Caki2 (cell line): ENCODE results near the gene MYO5A. TPM values are rescaled to one million over a fixed set of nuclear protein-coding genes. Genes with fewer than 3 reads are reported as not detected.
A peak's percentile ranks its signal among the peaks of the same experiment; 100 is the strongest.
"Not testable (repeated sequence)": the region's sequence is repeated elsewhere in the genome, so short reads cannot be mapped to it uniquely, and the experiment has no call there.

Source experiments
- DNase-seq: peaks from one replicate; pipeline ENCODE4 v3.0.0-alpha.2; 2015; ENCODE audit warnings: low read depth
- in situ Hi-C: cut with HindIII; loops from 2 replicates; pipeline ENCODE4 v1.10.0; 2016; ENCODE audit warnings: low sequenced_read_pairs, low pct_unique_long_range_greater_than_20kb, mixed read lengths
- total RNA-seq: library from RNA; depleted of rRNA; stranded (reverse); fragments of >200 nt; shearing (Covaris generic); gene quantifications from 2 replicates; pipeline ENCODE4 v1.2.3, GENCODE V29; 2014; ENCODE audit warnings: low replicate concordance; rRNA removed

The MYO5A gene
- total RNA-seq, result 3.1 and 3.9 TPM in 2 replicates

DNA sequence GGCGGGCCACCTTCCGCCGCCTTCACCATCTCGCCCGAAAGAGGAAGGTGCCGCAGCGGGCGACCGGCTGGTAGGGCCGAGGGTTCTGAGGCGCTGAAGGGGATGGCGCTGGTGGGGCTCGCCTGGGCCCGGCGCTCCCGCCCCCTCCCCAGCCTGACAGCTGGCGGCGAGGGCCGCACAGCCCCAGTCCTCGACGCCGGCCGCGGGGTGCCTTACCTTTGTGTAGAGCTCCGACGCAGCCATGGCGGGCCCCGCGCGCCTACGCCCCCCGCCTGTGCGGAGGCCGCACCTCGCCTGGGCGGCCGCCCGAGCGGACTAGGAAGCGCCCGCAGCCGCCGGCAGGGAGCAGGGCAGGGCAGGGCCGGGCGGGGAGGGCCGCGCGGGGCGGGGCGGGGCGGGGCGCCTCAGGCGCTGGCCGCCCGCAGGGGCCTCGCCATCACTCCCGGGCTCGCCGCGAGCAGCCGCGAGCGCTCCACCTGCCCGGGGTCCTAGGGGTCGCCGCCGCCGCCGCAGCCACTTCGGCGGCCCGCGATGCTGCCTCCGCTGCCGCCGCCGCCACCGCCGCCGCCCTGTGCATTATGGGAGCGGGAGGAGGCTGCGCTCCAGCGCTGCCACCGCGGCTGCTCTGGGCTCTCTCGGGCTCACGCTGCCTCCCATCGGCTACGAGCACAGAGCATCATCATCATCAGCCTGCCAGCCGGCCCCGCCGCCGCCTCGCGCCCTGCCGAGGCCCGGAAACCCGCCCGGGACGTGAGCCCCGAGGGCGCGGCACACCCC, at the start of gene MYO5A:
Gene MYO5A (minus strand): TSS at position 317 of the 777 bp plus-strand sequence. CDS start 74 bp downstream, at position 243.
- peak; percentile 69 for DNase-seq
- in situ Hi-C loops, result no loop called here

DNA sequence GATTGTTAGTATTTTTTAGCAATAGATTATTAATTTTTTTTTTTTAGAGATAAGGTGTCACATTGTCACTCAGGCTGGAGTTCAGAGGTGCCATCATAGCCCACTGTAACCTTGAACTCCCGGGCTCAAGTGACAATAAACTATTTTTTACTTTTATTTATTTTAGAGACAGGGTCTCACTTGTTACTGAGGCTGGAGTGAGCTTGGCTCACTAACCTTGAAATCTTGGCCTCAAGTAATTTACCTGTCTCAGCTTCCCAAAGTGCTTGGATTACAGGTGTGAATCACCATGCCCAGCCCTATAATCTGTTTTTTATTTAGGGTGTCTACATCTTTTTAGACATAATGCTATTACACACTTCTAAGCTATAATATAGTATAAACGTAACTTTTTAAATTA, 48.0 kb upstream of the MYO5A start:
- no peak for DNase-seq
- in situ Hi-C loops, result no loop called here

DNA sequence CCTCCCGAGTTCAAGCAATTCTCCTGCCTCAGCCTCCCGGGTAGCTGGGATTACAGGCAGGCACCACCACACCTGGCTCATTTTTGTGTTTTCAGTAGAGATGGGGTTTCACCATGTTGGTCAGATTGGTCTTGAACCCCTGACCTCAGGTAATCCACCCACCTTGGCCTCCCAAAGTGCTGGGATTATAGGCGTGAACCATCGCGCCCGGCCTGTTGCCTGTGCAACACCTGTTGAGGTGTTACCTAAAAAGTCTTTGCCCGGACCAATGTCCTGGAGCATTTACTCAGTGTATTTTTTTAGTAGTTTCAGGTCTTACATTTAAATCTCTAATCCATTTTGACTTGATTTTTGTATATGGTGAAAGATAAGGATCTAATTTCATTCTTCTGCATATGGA, 46.9 kb upstream of the MYO5A start:
- in situ Hi-C loops, result not testable (repeated sequence)

DNA sequence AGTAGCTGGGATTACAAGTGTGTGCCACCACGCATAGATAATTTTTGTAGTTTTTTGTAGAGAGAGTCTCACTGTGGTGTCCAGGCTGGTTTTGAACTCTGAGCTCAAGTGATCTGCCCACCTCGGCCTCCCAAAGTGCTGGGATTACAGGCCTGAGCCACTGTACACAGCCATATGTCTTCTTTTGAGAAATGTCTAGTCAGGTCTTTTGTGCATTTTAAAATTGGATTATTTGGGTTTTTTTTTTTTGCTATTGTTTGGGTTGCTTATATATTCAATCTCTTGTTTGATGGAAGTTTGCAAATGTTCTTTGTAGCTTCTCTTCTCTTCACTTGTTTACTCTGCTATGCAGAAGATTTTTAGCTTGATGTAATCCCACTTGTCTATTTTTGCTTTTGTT, 46.4 kb upstream of the MYO5A start:
- in situ Hi-C loops, result no loop called here
- DNase-seq, result no peak

More for the DNA sequence above, 46.9 kb upstream of the MYO5A start:
- not testable (repeated sequence) for DNase-seq

DNA sequence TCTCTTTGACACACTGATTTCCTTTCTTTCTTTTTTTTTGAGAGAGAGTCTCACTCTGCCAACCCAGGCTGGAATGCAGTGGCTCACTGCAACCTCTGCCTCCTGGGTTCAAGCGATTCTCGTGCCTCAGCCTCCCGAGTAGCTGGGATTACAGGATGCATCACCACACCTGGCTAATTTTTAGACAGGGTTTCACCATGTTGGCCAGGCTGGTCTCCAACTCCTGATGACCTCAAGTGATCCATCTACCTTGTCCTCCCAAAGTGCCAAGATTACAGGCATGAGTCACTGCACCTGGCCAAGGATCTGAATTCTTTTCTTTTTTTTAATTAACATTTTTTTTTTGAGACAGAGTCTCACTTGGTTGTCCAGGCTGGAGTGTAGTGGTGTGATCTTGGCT, 45.9 kb upstream of the MYO5A start:
- in situ Hi-C loops, DNase-seq: not testable (repeated sequence)

DNA sequence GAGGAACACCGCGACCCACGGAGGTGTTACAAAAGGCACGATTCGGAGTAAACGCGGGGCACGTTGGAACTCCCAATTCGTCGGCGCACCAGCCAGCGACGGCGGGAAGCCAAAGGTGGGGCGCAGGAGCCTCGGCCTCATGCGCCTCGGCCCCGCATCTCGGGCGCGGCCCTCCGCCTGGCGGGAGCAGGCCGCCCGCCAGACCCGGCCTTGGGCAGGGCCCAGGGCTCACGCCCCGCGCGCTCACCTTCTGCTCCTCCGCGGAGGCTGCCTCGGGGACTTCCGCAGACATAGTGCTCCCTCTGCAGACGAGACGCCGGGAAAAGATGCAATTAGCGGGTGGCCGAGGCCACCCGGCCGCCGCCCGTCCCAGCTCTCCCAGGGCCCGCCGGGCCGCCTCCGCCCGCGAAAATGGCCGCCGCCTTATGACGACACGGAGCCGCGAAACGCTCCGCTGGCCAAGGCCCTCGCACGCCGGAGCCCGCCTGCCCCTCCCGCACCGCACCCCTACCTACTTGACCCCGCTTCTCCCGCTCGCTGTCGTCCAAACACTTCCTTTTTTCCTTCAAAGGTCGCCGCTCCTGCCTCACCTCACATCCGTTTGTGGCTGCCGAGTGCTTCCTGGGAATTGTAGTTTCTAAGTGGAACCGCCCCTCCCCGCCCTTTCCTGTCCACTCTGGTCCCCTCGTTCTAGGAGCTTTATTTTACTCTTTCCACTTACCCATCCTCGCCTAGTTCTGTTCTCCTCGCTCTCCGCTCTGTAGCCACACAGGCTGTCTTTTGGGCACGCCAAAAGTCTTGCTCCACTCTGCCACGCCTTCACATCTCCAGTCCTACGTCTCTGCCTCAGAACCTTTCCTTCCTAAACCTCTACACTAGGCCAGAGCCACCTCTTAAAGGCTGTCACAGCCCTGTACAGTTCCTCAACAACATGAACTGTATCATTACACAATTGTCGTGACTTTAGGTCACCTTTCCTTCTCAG, 40.2 kb upstream of the MYO5A start, which contains the start of gene ARPP19:
Gene ARPP19 (minus strand): TSS at position 430 of the 985 bp plus-strand sequence. CDS start 138 bp downstream, at position 292.
- in situ Hi-C loops, result no loop called here
- DNase-seq, result peak; percentile 96

DNA sequence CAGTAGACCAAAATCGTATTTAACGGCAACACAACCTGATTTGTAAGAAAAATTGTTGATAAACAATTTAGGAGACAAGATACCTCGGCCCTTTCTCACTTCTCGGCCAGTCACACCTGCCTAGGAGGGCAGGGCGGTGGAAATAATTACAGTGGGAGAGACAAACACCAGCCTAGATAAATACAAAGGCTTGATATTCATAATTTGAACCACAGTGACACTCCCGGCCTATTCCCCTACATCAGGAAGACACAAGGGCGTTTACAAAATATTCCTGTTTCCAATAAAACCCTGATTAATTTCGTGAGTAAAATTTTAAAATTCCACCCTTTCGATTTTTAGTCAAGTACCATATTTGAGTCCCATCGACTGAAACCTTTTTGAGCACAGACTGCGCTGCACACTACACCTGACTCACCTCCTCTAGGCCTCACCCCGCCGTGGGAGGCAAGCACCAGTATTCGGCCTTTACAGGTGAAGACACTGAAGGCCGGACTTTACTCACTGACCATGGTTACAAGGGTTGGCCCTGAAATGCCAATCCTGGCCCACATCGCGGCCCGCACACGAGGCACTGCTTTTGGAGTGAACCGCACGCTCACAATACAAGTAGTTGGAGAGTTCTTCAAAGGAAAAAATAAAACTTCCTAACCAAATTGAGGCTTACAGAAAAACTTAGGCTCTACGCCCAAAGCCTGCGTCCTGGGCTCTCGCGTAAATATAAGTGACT, 39.4 kb upstream of the MYO5A start:
- DNase-seq, result no peak

DNA sequence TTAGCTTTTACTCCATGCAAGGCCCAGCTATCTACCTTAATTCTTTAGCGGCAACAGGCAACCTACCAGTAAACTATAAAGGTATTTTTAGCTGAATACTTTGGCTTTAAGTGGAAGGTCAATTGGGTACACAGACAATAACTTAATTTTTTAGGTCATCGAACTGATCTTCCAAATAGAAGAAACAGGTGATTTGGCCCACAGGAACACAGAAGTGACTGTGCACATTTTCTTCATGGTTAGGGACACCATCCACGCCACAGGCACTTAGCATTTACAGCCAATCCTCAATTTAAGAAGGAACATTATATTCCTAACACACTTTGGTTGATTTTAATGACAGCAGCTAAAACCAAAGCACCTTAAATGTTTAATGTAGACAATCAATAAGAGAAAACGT, 38.2 kb upstream of the MYO5A start:
- in situ Hi-C loops, result no loop called here
- DNase-seq, result peak; percentile 28

More for the DNA sequence above, 39.4 kb upstream of the MYO5A start:
- in situ Hi-C loops, result no loop called here

DNA sequence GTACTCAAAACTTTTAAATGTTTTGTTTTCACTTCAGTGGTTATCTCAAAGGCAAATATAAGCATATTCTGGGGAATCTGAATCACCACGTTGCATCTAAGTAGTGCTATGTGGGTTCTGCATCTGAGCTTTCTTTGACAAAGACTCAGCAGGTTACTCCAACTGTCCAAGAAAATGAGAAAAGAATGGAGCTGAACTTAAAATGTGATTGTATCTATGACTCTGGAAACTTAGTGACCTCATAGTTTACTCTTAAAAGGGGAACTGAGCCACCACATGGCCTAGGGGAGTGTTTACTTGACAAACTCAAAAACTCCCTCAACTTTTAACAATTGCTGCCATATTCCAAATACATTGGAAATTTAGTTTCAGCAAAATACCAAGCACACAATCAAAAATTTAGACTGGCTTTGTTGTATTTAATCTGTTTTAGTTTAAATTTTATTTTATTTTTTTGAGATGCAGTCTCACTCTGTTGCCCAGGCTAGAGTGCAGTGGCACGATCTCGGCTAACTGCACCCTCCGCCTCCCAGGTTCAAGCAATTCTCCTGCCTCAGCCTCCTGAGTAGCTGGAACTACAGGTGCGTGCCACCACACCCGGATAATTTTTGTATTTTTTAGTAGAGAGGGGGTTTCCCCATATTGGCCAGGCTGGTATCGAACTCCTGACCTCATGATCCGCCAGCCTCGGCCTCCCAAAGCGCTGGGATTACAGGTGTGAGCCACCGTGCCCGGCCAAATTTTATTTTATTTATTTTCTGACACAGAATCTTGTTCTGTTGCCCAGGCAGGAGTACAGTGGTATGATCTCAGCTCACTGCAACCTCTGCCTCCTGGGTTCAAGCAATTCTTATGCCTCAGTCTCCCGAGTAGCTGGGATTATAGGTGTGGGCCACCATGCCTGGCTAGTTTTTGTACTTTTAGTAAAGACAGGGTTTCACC, 37.0 kb upstream of the MYO5A start:
- DNase-seq, in situ Hi-C loops: not testable (repeated sequence)

DNA sequence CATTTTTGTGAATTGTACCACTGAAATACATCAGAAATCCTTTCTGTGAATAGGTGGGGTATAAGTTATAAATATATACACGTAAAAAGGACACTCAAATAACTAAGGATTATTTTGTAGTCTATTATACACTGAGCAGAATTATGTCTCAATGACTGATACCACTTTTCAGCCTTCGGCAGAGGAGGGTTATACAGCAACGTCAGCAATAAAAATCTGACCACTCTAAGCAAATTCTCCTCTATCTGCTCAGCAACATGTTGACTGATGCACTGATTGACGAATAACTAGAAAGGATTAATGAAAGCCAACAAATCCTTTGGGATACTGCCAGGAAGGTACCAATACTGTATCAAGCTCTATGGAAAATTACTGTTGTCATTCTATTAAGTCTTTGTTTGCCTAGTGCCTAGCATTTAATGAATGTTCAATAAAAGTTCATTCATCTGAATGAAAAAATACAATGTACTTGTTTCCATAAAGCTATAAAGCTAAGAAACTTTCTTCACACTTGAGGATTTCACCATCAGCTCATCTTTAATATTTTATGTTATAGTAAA, 34.9 kb upstream of the MYO5A start:
- no peak for DNase-seq
- in situ Hi-C loops, result no loop called here

DNA sequence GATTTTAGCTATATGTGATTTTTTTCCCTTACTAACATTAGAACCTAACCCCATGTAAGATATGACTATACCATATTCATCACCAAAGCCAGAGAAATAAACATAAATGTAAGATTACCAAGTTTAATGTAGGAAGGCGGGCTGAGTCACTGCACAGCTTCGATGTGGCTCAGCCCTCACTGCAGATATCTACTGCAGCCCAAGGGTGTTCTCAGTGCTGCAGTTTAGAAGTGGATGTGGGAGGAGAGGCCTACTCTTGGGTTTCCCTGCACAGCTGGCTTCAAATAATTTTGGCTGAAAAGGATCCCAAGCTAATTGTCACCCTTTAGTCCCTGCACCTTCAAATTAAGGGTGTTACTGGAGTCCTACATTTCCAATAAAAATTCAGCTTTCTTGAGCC, 30.9 kb upstream of the MYO5A start:
- in situ Hi-C loops, result no loop called here
- DNase-seq, result no peak

DNA sequence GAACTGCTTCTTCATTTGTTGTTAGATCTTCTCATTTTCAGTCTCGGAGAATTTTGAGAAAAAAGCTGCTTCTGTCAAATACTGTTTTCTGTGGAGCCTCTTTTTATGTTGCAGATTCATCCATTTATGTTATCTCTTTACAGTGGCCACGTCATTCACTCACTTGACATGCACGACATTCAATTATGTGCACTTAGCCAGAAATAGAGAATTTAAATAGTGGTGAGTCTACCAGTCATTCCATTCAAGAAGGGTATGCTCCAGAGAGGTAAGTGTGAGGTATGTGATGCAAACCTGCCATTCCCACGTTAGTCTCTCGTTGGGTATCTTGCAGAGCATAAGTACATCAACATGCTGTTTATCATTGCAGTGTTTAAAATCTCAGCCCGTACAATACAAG, 30.3 kb upstream of the MYO5A start:
- in situ Hi-C loops, result no loop called here
- DNase-seq, result no peak

DNA sequence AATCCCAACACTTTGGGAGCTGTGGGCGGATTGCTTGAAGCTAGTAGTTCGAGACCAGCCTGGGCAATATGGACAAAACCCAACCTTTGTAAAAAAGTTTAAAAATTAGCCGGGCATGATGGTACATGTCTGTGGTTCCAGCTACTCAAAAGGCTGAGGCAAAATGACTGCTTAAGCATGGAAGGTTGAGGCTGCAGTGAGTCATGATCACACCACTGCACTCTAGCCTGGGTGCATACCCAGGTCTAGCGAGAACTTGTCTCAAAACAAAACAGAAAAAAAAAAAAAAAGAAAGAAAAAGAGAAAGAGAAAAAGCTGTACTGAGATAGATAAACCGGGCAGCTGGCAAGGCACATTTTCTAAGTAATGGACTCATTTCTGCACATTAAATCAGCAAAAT, 29.5 kb upstream of the MYO5A start:
- DNase-seq, result peak; percentile 79
- in situ Hi-C loops, result no loop called here

DNA sequence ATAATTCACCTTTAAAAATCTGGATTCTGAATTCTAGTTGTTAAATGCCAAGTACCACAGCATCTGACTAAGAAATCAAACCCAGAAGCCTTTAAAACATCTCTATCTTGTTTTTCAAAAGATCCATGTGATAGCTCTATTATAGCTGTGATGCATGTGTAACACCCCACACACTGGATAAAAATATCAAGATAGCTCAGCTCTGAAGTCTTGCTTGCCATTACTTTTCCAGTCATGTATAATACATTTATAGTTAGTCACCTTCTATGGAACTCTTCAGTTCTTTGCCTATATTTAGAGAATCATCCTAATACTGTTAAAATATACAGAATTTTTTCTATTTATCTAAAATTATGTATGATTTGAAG, 28.6 kb upstream of the MYO5A start:
- in situ Hi-C loops, result no loop called here

DNA sequence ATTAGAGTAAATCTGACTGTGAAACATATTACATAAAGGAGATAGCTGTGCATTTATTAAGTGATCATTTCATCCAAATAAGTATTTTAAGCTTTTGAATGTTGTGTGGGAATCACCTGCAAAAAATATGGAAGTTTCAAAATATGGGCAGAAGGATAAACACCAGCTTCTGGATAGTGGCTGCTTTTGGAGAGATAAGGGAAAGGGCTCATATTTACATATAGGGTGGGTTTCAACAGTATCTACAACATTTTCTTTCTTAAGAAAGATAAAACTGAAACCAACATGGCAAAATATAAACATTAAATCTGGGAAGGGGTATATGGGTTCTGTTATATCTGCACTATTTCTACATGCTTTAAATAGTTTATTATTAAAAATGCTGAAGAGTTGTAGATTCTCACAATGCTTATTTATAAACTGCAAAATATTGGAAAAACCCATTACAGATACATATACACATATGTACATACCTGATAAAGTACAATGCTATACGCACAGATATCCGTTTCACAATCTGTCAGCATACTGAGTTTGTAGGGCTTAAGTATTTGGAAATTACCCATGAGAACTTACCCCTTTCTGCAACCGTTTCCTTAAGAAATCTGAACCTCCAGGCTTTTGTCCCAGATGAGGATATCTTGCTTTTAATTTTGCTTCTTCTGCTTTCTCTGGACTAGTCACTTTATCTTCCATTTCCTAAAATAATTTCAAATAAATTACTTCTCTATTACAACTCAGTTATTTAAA, 28.0 kb upstream of the MYO5A start:
- no peak for DNase-seq
- in situ Hi-C loops, result no loop called here

More for the DNA sequence above, 28.6 kb upstream of the MYO5A start:
- DNase-seq, result no peak

DNA sequence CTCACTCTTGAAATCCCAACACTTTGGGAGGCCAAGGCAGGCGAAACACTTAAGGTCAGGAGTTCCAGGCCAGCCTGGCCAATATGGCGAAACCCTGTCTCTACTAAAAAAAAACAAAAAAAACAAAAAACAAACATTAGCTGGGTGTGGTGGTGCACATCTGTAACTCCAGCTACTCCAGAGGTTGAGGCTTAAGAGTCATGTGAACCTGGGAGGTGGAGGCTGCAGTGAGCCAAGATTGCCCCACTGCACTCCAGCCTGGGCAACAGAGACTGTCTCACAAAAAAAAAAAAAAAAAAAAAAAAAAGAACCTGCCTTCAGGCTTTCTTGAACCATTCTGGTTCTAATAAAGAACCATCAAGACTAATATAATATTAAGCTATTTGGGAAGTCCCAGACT, 23.6 kb upstream of the MYO5A start:
- in situ Hi-C loops, result no loop called here
- no peak for DNase-seq
